ENCODE results near the gene AZU1.
"Not testable (repeated sequence)": the region's sequence is repeated elsewhere in the genome, so short reads cannot be mapped to it uniquely, and the experiment has no call there.

AZU1 gene

DNA sequence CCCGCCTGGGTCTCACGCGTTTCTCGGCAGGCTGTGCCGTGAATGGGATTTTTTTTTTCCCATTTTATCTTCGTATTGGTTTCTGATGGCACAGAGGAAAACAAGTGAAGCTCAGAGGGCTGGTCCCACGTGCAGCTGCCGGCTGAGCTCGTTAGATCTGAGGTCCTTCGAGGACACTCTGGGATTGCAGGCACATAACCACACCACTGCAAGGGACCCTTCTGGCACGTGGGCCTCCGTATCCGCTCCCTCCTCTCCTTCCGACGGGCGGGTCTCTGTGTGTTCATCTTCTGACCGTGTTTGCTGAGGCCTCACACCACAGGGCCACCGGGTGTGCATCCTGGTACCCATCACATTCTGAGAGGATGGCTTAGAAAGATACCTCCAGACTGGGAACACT is 48.5 kb downstream of the AZU1 start:
- H3K4me3 ChIP-seq (ENCODE audit: low read depth, low read length), result no peak overlapping the region
- no peaks in the 10 kb centered on the region for H3K36me3 ChIP-seq (ENCODE audit: control insufficient read depth, insufficient read depth, low read length)

DNA sequence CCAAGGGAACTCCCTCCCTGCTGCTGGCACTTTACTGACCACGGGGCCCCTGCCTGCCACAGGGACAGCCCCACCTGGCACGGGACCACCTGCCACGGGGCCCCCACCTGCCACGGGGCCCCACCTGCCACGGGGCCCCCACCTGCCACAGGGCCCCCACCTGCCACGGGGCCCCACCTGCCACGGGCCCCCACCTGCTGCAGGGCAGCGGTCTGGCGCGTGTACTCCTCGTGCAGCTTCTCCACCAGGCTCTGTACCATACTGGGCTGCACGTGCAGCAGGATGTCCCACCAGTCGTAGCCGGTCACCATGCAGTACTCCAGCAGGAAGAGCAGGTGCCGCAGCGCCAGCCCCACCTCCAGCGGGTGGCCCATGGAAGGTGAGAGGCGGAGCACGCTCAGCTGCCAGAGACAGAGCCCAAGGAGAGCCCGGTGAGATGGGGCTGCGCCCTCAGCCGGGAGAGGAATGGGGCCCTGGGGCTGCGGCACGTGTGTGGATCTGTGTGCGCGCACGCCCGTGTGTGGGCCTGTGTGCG is 49.2 kb downstream of the AZU1 start:
- Histone ChIP-seq H3K27me3 (ENCODE audit: control insufficient read depth, insufficient read depth, low read length) (no peaks in the 10 kb centered on the region), H3K4me2 (ENCODE audit: low read length) (no peak overlapping the region), H3K9ac (no peak overlapping the region), H3K9me3 (ENCODE audit: control insufficient read depth, low read length) (no peaks in the 10 kb centered on the region), H3K79me2 (peaks cover 3% of the 10 kb centered on the region), H3K4me1 (no peaks in the 10 kb centered on the region), H3K27ac (no peak overlapping the region), H3K4me3 (ENCODE audit: low read depth, low read length) (no peak overlapping the region), H2AFZ (no peak overlapping the region), H3K36me3 (ENCODE audit: control insufficient read depth, insufficient read depth, low read length) (no peaks in the 10 kb centered on the region)
- TF ChIP-seq, protein P1, sequence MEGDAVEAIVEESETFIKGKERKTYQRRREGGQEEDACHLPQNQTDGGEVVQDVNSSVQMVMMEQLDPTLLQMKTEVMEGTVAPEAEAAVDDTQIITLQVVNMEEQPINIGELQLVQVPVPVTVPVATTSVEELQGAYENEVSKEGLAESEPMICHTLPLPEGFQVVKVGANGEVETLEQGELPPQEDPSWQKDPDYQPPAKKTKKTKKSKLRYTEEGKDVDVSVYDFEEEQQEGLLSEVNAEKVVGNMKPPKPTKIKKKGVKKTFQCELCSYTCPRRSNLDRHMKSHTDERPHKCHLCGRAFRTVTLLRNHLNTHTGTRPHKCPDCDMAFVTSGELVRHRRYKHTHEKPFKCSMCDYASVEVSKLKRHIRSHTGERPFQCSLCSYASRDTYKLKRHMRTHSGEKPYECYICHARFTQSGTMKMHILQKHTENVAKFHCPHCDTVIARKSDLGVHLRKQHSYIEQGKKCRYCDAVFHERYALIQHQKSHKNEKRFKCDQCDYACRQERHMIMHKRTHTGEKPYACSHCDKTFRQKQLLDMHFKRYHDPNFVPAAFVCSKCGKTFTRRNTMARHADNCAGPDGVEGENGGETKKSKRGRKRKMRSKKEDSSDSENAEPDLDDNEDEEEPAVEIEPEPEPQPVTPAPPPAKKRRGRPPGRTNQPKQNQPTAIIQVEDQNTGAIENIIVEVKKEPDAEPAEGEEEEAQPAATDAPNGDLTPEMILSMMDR (IDR thresholded peaks at IDR 0.05), result no peak

More for the DNA sequence above, 48.5 kb downstream of the AZU1 start:
- no peaks in the 10 kb centered on the region for H3K9me3 ChIP-seq (ENCODE audit: control insufficient read depth, low read length)
- H3K27me3 ChIP-seq (ENCODE audit: control insufficient read depth, insufficient read depth, low read length), result no peaks in the 10 kb centered on the region
- H2AFZ ChIP-seq, result no peak overlapping the region
- TF ChIP-seq, protein P1 (IDR thresholded peaks at IDR 0.05), result no peak
- no peaks in the 10 kb centered on the region for H3K4me1 ChIP-seq
- no peak overlapping the region for H3K9ac ChIP-seq
- H3K4me2 ChIP-seq (ENCODE audit: low read length), result no peak overlapping the region
- peaks cover under 1% of the 10 kb centered on the region for H3K79me2 ChIP-seq
- H3K27ac ChIP-seq, result no peak overlapping the region

- H3K4me3 ChIP-seq (ENCODE audit: low read depth, low read length); H3K79me2 ChIP-seq; H3K27me3 ChIP-seq (ENCODE audit: control insufficient read depth, insufficient read depth, low read length); H3K4me2 ChIP-seq (ENCODE audit: low read length); H3K27ac ChIP-seq; H2AFZ ChIP-seq; H3K36me3 ChIP-seq (ENCODE audit: control insufficient read depth, insufficient read depth, low read length); H3K9me3 ChIP-seq (ENCODE audit: control insufficient read depth, low read length); H3K4me1 ChIP-seq; H3K9ac ChIP-seq: not testable (repeated sequence)
Observed at GRCh38 chr19:877992-878660, 50.5 kb downstream of the AZU1 start.

DNA sequence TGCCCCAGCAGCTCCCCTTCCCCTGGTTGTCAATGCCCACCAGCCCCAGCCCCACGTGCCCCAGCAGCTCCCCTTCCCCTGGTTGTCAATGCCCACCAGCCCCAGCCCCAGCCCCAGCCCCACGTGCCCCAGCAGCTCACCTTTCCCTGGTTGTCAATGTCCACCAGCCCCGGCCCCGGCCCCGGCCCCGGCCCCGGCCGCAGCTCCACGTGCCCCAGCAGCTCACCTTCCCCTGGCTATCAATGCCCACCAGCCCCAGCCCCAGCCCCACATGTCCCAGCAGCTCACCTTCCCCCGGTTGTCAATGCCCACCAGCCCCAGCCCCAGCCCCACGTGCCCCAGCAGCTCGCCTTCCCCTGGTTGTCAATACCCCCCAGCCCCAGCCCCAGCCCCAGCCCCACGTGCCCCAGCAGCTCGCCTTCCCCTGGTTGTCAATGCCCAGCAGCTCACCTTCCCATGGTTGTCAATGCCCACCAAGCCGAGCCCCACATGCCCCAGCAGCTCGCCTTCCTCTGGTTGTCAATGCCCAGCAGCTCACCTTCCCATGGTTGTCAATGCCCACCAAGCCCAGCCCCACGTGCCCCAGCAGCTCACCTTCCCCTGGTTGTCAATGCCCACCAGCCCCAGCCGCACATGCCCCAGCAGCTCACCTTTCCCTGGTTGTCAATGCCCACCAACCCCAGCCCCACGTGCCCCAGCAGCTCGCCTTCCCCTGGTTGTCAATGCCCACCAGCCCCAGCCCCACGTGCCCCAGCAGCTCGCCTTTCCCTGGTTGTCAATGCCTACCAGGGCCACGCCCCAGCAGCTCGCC is 51.3 kb downstream of the AZU1 start:
- H3K4me2 ChIP-seq (ENCODE audit: low read length); H3K4me1 ChIP-seq; H3K79me2 ChIP-seq; H3K36me3 ChIP-seq (ENCODE audit: control insufficient read depth, insufficient read depth, low read length); H3K9me3 ChIP-seq (ENCODE audit: control insufficient read depth, low read length); H2AFZ ChIP-seq; H3K27ac ChIP-seq; H3K9ac ChIP-seq; H3K4me3 ChIP-seq (ENCODE audit: low read depth, low read length); H3K27me3 ChIP-seq (ENCODE audit: control insufficient read depth, insufficient read depth, low read length): not testable (repeated sequence)

DNA sequence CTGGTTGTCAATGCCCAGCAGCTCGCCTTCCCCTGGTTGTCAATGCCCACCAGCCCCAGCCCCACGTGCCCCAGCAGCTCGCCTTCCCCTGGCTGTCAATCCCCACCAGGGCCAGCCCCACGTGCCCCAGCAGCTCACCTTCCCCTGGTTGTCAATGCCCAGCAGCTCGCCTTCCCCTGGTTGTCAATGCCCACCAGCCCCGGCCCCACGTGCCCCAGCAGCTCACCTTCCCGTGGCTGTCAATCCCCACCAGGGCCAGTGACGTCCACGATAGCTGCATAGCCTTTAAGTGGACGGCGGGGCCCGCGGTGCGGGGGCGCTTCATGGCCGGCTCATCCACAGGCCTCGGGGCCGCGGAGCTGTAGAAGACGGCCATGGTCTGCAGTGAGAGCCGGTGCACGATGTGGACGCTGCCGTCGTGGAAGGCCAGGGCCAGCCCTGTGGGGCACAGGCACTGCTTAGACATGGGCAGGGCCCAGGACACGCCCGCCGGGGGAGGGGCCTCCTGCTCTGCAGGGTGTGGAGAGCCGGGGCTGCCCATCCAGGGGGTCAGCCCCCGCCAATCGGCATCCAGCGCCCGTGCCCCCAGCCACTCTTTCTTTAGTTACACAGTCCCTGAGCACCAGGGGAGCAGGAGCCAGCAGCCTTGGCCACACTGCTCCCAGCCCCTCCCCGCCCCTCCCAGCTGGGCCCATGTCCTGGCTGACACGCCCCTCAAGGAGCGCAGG is 52.2 kb downstream of the AZU1 start:
- H3K27me3 ChIP-seq (ENCODE audit: control insufficient read depth, insufficient read depth, low read length), result no peaks in the 10 kb centered on the region
- no peak overlapping the region for H3K27ac ChIP-seq
- no peaks in the 10 kb centered on the region for H3K36me3 ChIP-seq (ENCODE audit: control insufficient read depth, insufficient read depth, low read length)
- TF ChIP-seq, protein P1 (IDR thresholded peaks at IDR 0.05), result no peak
- H3K4me3 ChIP-seq (ENCODE audit: low read depth, low read length), result no peak overlapping the region
- H3K9me3 ChIP-seq (ENCODE audit: control insufficient read depth, low read length), result no peaks in the 10 kb centered on the region
- no peak overlapping the region for H2AFZ ChIP-seq
- no peaks in the 10 kb centered on the region for H3K4me1 ChIP-seq
- no peak overlapping the region for H3K4me2 ChIP-seq (ENCODE audit: low read length)
- H3K79me2 ChIP-seq, result peaks cover 5% of the 10 kb centered on the region
- H3K9ac ChIP-seq, result no peak overlapping the region
